Measurements from ENCODE around the gene REEP6.

DNA sequence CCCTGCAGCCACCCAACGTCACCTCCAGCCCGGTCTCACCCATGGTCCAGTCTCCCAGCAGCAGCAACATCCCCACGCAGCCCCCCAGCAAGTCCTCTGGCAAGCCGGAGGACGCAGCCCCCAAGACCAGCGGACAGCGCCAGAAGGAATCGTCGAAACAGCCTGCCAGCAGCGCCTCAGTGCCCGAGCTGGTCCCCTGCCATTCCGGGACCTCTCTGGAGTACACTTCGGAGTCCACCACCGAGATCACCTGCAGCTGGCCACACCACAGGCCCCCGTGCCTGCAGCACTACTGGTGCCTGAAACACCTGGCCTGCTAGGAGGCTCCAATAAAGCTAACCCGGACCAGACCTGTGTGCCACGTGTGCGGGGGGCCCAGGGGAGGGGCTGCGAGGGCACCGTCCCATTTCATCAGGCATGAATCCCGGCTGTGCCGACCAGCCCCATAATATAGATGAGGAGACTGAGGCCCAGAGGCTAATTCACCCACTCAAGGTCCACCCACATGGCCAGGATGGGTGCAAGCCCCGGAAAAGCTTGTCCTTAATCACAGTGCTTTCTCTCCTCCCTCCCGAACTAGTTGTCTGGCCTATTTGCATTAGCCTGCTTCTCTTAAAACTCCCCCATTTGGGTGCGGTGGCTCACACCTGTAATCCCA is 6.7 kb downstream of the REEP6 start:
- TF ChIP-seq EZH2 (IDR thresholded peaks at IDR 0.05; ENCODE audit: insufficient read depth, poor library complexity, severe bottlenecking): no peak
- TF ChIP-seq EZH2phosphoT487 (IDR thresholded peaks at IDR 0.05; ENCODE audit: insufficient read depth, low read depth): no peak
